ENCODE results near the gene GUCY1A2. TPM values are rescaled to one million over a fixed set of nuclear protein-coding genes. Genes with fewer than 3 reads are reported as not detected.
A peak's percentile ranks its signal among the peaks of the same experiment; 100 is the strongest.

GUCY1A2 gene
- total RNA-seq, 1 experiment from 2014 or later = 1.4 TPM

- DNase-seq (ENCODE audit: low spot score) = peak; percentile 38
Measured at GRCh38 chr11:106668147-106668546, 350.1 kb downstream of the GUCY1A2 start.

GRCh38 chr11:106656646-106657045, 361.6 kb downstream of the GUCY1A2 start:
- no peak for DNase-seq (ENCODE audit: low spot score)

GRCh38 chr11:106644824-106645223, 373.5 kb downstream of the GUCY1A2 start:
- peak; percentile 72 for DNase-seq (ENCODE audit: low spot score)

DNA sequence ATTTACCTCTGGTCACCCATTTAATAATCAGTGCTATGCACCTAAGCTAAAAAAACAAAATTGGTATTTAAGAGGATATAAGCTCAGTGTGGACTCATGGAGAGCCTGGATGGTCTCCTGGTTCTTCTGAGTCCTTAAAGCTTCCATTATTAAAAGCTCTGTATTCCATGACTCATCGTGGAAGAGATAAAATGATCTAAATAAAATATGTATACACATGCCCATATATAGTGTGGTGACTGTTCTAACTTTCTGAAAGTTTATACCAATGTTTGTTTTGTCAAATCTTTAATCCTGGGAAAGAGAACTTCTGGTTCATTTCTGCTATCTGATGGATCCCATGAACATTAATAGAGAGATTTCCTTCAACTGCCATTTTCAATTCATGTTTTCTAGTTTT, 375.9 kb downstream of the GUCY1A2 start:
- peak; percentile 17 for DNase-seq (ENCODE audit: low spot score)

DNA sequence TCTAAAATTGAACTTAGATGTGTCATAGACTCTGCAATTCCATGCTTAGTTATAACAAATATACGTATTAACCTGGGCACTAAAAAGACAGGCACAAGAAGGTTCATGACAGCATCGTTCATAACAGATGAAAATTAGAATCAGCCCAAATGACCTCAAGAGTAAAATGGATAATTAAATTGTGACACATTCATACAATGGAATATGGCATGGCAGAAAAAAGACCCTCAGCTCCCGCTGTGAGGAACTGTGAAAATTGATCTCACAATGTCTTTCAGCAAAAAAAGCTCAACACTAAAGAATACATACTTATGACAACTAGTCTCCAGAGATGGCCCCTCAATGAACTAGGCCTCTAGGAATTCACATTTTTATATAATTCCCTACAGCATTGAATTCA, 386.0 kb downstream of the GUCY1A2 start:
- DNase-seq (ENCODE audit: low spot score) = no peak

DNA sequence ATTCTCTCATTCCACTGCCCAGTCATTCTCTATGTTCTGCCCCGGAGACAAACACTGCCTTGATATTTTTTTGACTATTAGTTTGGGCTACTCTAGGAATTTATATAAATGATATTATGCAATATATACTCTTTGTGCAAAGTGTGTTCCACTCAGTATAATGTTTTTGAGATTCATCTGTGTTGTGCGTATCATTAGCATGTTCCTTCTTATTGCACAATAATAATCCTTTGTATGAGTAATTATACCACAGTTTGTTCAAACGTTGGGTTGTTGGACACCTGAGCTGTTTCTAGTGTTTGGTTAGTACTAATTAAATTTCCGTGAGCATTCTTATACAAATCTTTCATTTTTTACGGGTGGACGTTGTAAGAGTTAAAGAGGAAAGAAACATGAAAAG, 390.6 kb downstream of the GUCY1A2 start:
- no peak for DNase-seq (ENCODE audit: low spot score)

- no peak for DNase-seq (ENCODE audit: low spot score)
Measured at GRCh38 chr11:106625566-106625965, 392.7 kb downstream of the GUCY1A2 start.

DNA sequence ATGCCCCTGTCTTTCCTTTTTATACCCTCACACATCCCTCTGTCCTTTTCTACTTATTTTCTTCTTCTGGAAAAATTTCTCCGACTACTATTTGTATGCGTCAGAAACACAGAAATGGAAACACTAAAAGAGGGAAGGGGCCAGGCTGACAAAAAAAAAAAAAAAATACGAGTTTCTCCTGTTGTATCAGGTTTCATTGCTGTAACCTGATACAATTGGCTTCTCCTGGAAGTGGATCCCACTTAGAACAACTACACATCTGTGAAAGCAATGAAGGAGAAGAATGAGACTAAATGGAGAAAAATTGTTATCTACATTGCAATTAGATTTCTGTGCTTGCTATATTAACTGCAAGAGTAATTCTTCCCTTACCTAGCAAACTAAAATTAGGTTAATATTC, 393.9 kb downstream of the GUCY1A2 start:
- no peak for DNase-seq (ENCODE audit: low spot score)

Measured in H4 (cell line).